GM18508 (cell line): ENCODE results near the gene SH2D7.
A peak's percentile ranks its signal among the peaks of the same experiment; 100 is the strongest.
"Not testable (repeated sequence)": the region's sequence is repeated elsewhere in the genome, so short reads cannot be mapped to it uniquely, and the experiment has no call there.

Experiments
- ATAC-seq: cut with Tn5 transposase; IDR thresholded peaks from one replicate; pipeline ENCODE4 v1.9.1; 2021; ENCODE audit warnings: moderate number of reproducible peaks; ENCODE audit not compliant: insufficient read depth, unreplicated experiment

SH2D7 gene

DNA sequence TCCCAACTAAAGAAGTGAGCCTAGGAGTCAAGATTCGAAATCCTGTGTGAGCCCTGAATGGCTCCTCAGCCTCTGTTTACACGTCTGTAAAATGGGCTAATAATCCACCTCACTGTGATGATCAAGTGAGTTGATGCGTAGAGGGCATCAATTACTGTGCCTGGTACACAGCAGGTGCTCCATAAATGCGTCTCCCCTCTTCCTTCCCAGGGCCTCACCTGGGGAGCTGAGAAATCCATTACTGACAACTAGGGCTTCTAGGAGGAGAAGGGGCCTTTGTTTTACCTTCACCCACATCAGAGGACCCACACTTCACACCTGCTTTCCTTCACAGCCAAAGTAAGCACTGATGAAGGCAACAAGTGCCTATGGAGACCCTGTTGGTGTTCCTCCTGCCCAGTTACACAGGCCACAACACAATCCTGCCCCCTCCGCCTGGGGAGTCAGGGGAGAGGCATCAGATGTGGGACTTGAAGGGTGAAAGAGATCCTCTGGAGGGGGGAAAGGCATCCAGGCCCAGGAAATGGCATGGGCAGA, 37.5 kb downstream of the SH2D7 start:
- no peak for ATAC-seq

DNA sequence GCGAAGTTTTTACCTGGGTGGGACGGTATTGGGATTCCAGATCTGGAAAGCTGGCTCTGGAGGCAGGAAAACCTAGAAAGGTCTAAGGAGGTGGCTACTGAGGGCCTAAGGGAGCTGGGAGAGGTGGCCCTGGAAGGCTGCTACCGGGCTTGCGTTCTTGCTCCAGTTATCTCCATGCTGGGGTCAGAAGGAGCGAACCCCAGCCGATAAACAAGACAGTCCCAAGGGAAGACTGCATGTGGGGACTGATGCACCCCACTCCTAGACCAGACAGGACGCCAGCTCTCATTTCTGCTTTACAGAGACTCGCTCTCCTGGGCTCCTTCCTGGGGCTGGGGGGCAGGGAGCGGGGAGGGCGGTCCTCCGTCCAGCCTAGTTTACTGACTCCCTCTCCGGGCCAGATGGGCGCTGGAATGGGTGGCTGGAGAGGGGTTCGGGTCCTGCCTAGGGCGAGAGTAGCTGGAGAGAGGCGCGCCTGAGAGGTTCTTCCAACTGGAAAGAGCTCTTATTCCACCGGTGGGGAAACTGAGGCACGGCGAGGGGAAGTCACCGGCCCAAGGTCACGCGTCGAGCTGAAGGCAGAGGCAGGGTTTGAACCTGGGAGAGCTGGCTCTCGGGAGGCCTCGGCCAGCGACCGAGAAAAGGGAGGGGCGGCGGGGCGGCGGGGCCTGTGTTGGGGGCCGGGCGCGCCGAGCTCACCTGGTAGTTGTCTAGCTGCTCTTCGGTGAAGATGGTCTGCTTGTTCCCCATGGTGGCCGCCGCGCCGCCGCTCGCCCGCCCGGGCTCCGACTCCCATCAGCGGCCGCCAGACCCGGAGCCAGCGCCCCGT, 38.3 kb downstream of the SH2D7 start:
- ATAC-seq = no peak

DNA sequence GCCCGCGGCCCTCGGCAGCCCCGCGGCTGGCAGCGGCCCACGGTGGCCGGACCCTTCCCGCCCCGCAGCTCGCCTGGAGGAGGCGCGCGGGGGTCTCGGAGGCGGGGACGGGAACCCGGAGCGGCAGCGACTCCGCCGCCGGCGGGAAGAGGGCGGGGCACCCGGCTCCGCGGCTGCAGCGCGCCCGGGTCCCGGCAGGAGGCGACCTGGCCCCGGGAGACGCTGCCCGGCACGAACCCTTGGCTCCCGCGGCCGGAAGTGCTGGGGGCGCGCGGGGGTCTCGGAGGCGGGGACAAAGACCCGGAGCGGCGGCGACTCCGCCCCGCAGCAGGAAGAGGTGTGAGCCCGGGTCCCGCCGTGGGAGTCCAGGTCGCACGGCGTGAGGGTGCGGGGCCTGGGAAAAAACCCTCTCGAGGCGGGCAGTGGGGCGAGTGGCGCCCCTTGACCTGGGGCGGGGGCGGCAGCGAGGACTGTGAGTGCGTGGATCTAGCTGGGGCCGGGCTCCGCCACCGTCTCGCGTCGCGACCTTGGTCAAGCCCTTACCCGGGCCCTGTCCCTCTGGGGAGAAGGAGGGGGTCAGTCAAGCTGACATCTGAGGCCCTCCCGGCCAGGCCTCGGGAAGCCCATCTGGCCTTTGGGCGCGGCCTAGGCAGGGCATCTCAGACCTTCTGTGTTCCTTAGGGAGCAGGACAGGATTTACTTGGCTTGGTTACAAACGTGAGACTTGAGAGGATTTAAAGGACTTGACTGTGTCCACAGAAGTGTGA, 39.1 kb downstream of the SH2D7 start, which contains the start of gene CIB2:
TSS of gene CIB2 (minus strand) at position 151 of the 767 bp plus-strand sequence. CDS start 230 bp downstream, outside the sequence.
- ATAC-seq = no peak

GRCh38 chr15:78133801-78134200, 41.4 kb downstream of the SH2D7 start:
- ATAC-seq = no peak

DNA sequence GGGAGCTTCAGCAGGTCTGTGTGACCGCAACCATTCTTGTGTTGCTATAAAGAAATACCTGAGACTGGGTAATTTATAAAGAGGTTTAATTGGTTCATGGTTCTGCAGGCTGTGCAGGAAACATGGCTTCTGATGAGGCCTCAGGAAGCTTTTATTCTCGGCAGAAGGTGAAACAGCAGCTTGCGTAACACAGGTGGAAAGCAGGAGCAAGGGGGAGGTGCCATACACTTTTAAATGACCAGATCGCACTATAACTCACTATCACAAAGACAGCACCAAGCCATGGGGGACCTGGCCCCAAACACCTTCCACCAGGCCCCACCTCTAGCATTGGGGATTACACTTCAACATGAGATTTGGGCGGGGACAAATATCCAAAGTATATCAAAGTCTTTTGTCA, 47.2 kb downstream of the SH2D7 start:
- no peak for ATAC-seq

DNA sequence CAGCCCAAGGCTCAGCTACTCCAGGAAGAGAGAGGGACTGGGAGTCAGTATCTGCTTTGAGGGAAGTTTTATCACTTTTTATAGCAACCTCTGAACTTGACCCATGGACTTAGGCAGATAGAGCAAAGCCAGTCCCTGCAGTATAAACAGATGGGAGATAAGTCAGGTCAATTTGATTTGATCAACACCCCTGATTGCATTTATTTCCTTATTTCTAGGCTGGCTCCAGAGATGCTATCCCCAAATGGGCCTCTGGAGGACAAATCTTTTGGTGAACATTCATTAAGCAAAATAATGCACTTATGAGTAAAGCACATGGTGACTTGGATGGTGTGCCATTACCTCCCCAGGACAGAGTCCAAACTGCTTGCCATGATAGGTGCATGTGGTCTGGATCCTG, 47.9 kb downstream of the SH2D7 start:
- ATAC-seq = no peak

DNA sequence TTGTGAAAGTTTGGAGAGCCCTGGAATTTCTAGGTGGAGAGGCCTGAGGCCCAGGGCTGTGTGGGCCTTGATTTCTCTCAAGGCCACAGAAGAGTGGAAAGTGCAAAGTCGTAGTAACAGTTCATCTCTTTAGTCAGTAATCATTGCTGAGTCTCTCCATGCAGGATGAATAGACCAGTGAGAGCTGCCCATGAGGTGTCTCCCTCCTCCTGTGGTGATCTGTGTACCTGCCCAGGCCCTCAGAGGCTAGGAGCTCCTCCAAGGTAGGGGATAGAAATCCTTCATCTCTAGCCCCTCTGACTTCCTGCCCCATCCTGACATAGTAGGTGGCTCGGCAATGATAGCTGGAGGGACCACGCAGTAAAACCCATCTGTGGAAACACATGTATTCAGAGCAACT, 50.0 kb downstream of the SH2D7 start:
- ATAC-seq = no peak

GRCh38 chr15:78146425-78147154, 54.2 kb downstream of the SH2D7 start:
- no peak for ATAC-seq

DNA sequence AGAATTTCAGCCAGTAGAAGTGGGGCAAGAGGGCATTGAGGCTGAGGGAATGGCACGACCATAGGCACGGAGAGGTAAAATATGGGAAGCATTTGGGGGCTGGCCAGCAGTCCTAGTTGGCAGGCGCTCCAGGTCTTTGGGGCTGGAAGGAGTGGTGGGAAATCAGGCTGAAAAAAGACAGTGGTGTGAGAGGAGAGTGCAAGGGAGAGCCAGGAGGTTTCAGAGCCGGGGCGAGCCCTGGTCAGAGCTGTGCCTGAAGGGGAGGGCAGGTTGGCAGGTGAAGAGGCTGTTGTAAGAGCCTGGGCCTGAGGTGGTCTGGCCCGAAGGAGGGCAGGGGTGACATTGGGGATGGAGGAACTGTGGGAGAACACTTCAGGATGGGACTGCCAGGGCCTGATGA, 55.2 kb downstream of the SH2D7 start:
- ATAC-seq = no peak

DNA sequence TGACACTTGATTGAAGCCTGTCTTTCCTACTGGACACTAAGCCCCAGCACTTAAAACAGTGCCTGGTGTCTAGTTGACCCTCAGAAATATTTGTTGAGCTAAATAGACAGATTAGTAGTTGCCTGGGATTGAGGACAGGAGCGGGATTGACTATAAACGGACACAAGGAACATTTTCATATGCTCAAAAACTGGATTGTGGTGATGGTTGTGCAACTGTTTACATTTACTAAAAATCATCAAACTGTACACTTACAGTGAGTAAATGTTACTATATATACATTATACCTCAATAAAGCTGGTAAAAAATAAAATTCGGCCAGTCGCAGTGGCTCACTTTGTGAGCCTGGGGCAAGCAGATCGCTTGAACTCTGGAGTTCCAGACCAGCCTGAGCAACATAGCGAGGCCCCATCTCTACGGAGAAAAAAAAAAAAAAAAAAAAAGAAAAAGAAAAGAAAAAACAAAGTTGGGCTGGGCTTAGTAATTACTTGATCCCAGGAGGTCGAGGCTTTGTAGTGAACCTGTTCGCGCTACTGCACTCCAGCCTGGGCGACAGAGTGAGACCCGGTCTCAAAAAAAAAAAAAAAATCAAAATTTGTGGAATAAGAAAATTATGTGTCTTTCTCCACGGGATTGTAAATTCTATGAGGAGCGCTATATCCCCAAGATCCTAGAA, 56.2 kb downstream of the SH2D7 start:
- ATAC-seq = no peak

DNA sequence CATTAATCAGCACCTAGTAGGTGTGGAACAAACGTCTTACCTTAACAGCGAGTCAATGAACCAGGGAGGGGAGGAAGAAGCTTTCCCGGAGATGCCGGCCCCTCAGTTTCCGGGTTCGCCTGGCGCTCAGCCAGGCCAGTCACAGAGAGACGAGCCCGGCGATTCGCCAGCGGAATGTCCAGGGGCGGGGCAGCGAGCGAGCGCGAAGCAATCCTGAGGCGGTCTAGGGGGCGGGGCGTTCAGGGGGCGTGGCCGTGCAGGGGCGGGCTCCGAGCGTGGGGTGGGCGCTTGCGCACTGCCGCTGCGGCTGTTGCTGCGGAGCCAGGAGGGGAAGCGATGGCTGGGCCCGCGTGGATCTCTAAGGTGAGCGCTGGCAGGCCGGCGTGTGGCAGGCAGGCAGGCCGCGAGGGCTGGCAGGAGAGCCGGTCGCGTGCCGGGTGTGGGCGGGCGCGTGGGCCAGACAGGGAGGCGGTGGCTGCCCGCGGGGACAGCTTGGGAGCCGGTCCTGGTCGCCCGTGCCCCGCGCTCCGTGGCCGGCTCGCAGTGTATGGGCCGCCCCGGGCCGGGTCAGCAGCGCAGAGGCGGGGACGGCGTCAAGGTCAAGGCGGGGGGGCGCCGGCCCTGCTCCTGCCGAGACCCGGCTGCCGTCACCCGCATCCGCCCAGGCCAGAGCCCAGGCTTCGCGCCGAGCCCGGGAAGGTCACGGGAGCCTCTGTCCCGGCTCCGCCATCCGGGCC, 56.9 kb downstream of the SH2D7 start, which contains the start of gene IDH3A:
TSS of gene IDH3A (plus strand) at position 295 of the 737 bp plus-strand sequence. CDS start at position 337, 42 bp downstream.
- ATAC-seq = peak; percentile 38

GRCh38 chr15:78149805-78150751, 57.7 kb downstream of the SH2D7 start:
- no peak for ATAC-seq

DNA sequence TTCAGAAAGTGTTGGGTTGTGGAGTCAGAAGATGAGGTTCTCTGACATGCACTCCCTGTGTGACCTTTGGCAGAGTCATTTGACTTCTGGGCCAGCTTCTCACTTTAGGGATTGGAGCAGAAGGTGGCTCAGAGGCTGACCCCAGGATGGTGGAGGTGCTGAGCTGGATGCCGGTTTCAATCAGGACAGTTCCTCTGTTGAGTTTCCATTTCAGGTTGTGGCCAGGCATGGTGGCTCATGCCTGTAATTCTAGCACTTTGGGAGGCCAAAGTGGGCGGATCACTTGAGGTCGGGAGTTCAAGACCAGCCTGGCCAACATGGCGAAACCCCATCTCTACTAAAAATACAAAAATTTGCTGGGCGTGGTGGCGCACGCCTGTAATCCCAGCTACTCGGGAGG, 58.7 kb downstream of the SH2D7 start:
- not testable (repeated sequence) for ATAC-seq
